K562 (cell line): Measurements from ENCODE around the gene PLCL1. TPM values are rescaled to one million over a fixed set of nuclear protein-coding genes. Genes with fewer than 3 reads are reported as not detected.

Experiments used
- E2F8 ChIP-seq: fragments of 450-650 bp; IDR thresholded peaks from 2 replicates; pipeline ENCODE4 v1.7.1; 2018; ENCODE audit warnings: mild to moderate bottlenecking, low read depth; ENCODE audit not compliant: partially characterized antibody
- MGA ChIP-seq: fragments of 450-650 bp; IDR thresholded peaks from 2 replicates; pipeline ENCODE4 v1.6.1; 2016; ENCODE audit warnings: mild to moderate bottlenecking, moderate library complexity
- NFRKB ChIP-seq: fragments of 450-650 bp; IDR thresholded peaks from 2 replicates; pipeline ENCODE4 v1.6.1; 2016; ENCODE audit warnings: low read depth
- POLR2G ChIP-seq: fragments of 200-400 bp; formaldehyde crosslinking; IDR thresholded peaks from 2 replicates; pipeline ENCODE4 v1.6.1; 2017; ENCODE audit warnings: low read depth, mild to moderate bottlenecking, antibody characterized with exemption, low read length, moderate library complexity
- ZBTB11 ChIP-seq, 3 experiments: fragments of 200-800 bp in 1 of 3; fragments of 250-450 bp in 1 of 3; fragments of 450-650 bp in 1 of 3; sonication (Bioruptor Pico) in 1 of 3; sonication (Bioruptor generic) in 1 of 3; formaldehyde crosslinking in 1 of 3; IDR thresholded peaks; 2 replicates each; pipeline versions ENCODE4 v1.6.1 to v1.8.0; 2016 to 2022; ENCODE audit warnings: mild to moderate bottlenecking in 2 of 3, missing genetic modification characterization in 2 of 3, missing compliant biosample characterization in 1 of 3, moderate library complexity in 1 of 3
- ZBTB5 ChIP-seq: fragments of 450-650 bp; IDR thresholded peaks from 2 replicates; pipeline ENCODE4 v1.6.1; 2017; ENCODE audit warnings: antibody characterized with exemption
- ZNF551 ChIP-seq: fragments of 250-450 bp; sonication (Bioruptor Pico); IDR thresholded peaks from 2 replicates; pipeline ENCODE4 v1.5.0; 2021; ENCODE audit warnings: mild to moderate bottlenecking, moderate library complexity
- polyA plus RNA-seq, 8 experiments: library from polyadenylated mRNA; depleted of rRNA in 4 of 8; stranded (reverse) in 5 of 8; unstranded in 3 of 8; fragments of >200 nt; fragmentation: Nextera tagmentation in 2 of 8; fragmentation: Illumina TruSeq in 1 of 8; extraction: Ambion mirVana in 2 of 8; extraction: Trizol in 1 of 8; gene quantifications; 2 replicates each; pipeline versions ENCODE4 v1.2.1 to v1.2.3, GENCODE V29; 2011 to 2014; ENCODE audit warnings: inconsistent platforms in 1 of 8, missing spikeins in 1 of 8
- total RNA-seq, 7 experiments: library from RNA; depleted of rRNA in 6 of 7; stranded (reverse); fragments of >200 nt in 6 of 7; fragmentation: Illumina TruSeq in 2 of 7; extraction: Trizol in 2 of 7; gene quantifications; 2 replicates each; pipeline versions ENCODE4 v1.2.1 to v1.2.3, GENCODE V29; 2011 to 2021; ENCODE audit warnings: low replicate concordance in 1 of 7

Gene PLCL1
- total and polyA plus RNA-seq, 9 of the 15 experiments (the other 6 are each of a cell fraction or from before 2014, with no cell fraction given) = 2.0 to 17.7 (median 8.6) TPM

- TF ChIP-seq MGA (peak; percentile 29; the same call in 1 of the 2 replicates), ZBTB11 (CRISPR knock-in tag; IDR thresholded peaks at IDR 0.05) (no peak), NFRKB (no peak), ZBTB5 (no peak), E2F8 (no peak), ZNF551 (CRISPR knock-in tag) (no peak), POLR2G (no peak)
Measured at GRCh38 chr2:197809064-197809463, 4.7 kb downstream of the PLCL1 start (continued).
